Measurements from ENCODE around the gene DTWD2.
"Not testable (repeated sequence)": the region's sequence is repeated elsewhere in the genome, so short reads cannot be mapped to it uniquely, and the experiment has no call there.

DTWD2 gene

GRCh38 chr5:118891252-118891651 lies 97.1 kb downstream of the DTWD2 start:
- POLR2A ChIA-PET: no interaction called here
- no peak for TF ChIP-seq FOXK2 (IDR thresholded peaks at IDR 0.05)
- no peak for TF ChIP-seq HDGF (IDR thresholded peaks at IDR 0.05; ENCODE audit: borderline replicate concordance)
- no peak for TF ChIP-seq LEF1 (IDR thresholded peaks at IDR 0.05; ENCODE audit: borderline replicate concordance)
- no peak for TF ChIP-seq NFRKB (IDR thresholded peaks at IDR 0.05)
- TF ChIP-seq TARDBP (IDR thresholded peaks at IDR 0.05): no peak
- no peak for TF ChIP-seq FOXM1 (IDR thresholded peaks at IDR 0.05; ENCODE audit: borderline replicate concordance)
- TF ChIP-seq FOXA1 (IDR thresholded peaks at IDR 0.05): no peak
- no peak for TF ChIP-seq SP1 (IDR thresholded peaks at IDR 0.05)
- TF ChIP-seq ELF4 (IDR thresholded peaks at IDR 0.05): no peak
- TF ChIP-seq ZNF384 (IDR thresholded peaks at IDR 0.05): no peak
- no peak for TF ChIP-seq L3MBTL2 (conservative IDR thresholded peaks at IDR 0.05)
- TF ChIP-seq PKNOX1 (IDR thresholded peaks at IDR 0.05): no peak
- TF ChIP-seq CTBP1 (IDR thresholded peaks at IDR 0.05; ENCODE audit: borderline replicate concordance): no peak
- no peak for TF ChIP-seq BHLHE40 (IDR thresholded peaks at IDR 0.05; ENCODE audit: borderline replicate concordance)
- no peak for TF ChIP-seq ARNT (IDR thresholded peaks at IDR 0.05)
- CTCF ChIA-PET: no interaction called here
- no peak for DNase-seq (ENCODE audit: extremely low spot score)

- POLR2A ChIA-PET: no interaction called here
Measured at GRCh38 chr5:118889165-118889564, 99.2 kb downstream of the DTWD2 start.

GRCh38 chr5:118888556-118888955 lies 99.8 kb downstream of the DTWD2 start:
- CTCF ChIA-PET: no interaction called here
- TF ChIP-seq BHLHE40 (IDR thresholded peaks at IDR 0.05; ENCODE audit: borderline replicate concordance) (no peak), L3MBTL2 (conservative IDR thresholded peaks at IDR 0.05) (no peak), ZNF384 (IDR thresholded peaks at IDR 0.05) (no peak), NFRKB (IDR thresholded peaks at IDR 0.05) (no peak), ELF4 (IDR thresholded peaks at IDR 0.05) (no peak), FOXK2 (IDR thresholded peaks at IDR 0.05) (no peak), CTBP1 (IDR thresholded peaks at IDR 0.05; ENCODE audit: borderline replicate concordance) (no peak), PKNOX1 (IDR thresholded peaks at IDR 0.05) (no peak), HDGF (IDR thresholded peaks at IDR 0.05; ENCODE audit: borderline replicate concordance) (no peak), FOXM1 (IDR thresholded peaks at IDR 0.05; ENCODE audit: borderline replicate concordance) (no peak), FOXA1 (IDR thresholded peaks at IDR 0.05) (no peak), SP1 (IDR thresholded peaks at IDR 0.05) (no peak), ARNT (IDR thresholded peaks at IDR 0.05) (no peak), LEF1 (IDR thresholded peaks at IDR 0.05; ENCODE audit: borderline replicate concordance) (no peak), TARDBP (IDR thresholded peaks at IDR 0.05) (no peak), SUZ12 (IDR thresholded peaks at IDR 0.05) (no peak)
- DNase-seq (ENCODE audit: extremely low spot score): no peak
- POLR2A ChIA-PET: no interaction called here

More at GRCh38 chr5:118889165-118889564, 99.2 kb downstream of the DTWD2 start:
- CTCF ChIA-PET: no interaction called here
- TF ChIP-seq SUZ12 (IDR thresholded peaks at IDR 0.05) (no peak), PKNOX1 (IDR thresholded peaks at IDR 0.05) (peak; percentile 64), LEF1 (IDR thresholded peaks at IDR 0.05; ENCODE audit: borderline replicate concordance) (no peak), L3MBTL2 (conservative IDR thresholded peaks at IDR 0.05) (no peak)
- no peak for DNase-seq (ENCODE audit: extremely low spot score)

- TF ChIP-seq FOXM1 (IDR thresholded peaks at IDR 0.05; ENCODE audit: borderline replicate concordance) (no peak), CTBP1 (IDR thresholded peaks at IDR 0.05; ENCODE audit: borderline replicate concordance) (no peak), ZNF384 (IDR thresholded peaks at IDR 0.05) (no peak), ARNT (IDR thresholded peaks at IDR 0.05) (no peak), FOXK2 (IDR thresholded peaks at IDR 0.05) (no peak), NFRKB (IDR thresholded peaks at IDR 0.05) (no peak), TARDBP (IDR thresholded peaks at IDR 0.05) (no peak), HDGF (IDR thresholded peaks at IDR 0.05; ENCODE audit: borderline replicate concordance) (no peak), LEF1 (IDR thresholded peaks at IDR 0.05; ENCODE audit: borderline replicate concordance) (no peak), L3MBTL2 (conservative IDR thresholded peaks at IDR 0.05) (no peak), SUZ12 (IDR thresholded peaks at IDR 0.05) (no peak), BHLHE40 (IDR thresholded peaks at IDR 0.05; ENCODE audit: borderline replicate concordance) (no peak), PKNOX1 (IDR thresholded peaks at IDR 0.05) (no peak), SP1 (IDR thresholded peaks at IDR 0.05) (no peak), FOXA1 (IDR thresholded peaks at IDR 0.05) (no peak)
- ChIA-PET POLR2A (no interaction called here), CTCF (no interaction called here)
- DNase-seq (ENCODE audit: extremely low spot score): no peak
Measured at GRCh38 chr5:118883362-118883761, 105.0 kb downstream of the DTWD2 start.

- TF ChIP-seq BHLHE40 (IDR thresholded peaks at IDR 0.05; ENCODE audit: borderline replicate concordance): no peak
- TF ChIP-seq ZNF384 (IDR thresholded peaks at IDR 0.05): no peak
- TF ChIP-seq FOXA1 (IDR thresholded peaks at IDR 0.05): no peak
- no peak for TF ChIP-seq SUZ12 (IDR thresholded peaks at IDR 0.05)
- no peak for TF ChIP-seq L3MBTL2 (conservative IDR thresholded peaks at IDR 0.05)
- no peak for TF ChIP-seq PKNOX1 (IDR thresholded peaks at IDR 0.05)
- no peak for TF ChIP-seq ARNT (IDR thresholded peaks at IDR 0.05)
- TF ChIP-seq NFRKB (IDR thresholded peaks at IDR 0.05): no peak
- no peak for TF ChIP-seq FOXK2 (IDR thresholded peaks at IDR 0.05)
- no peak for TF ChIP-seq CTBP1 (IDR thresholded peaks at IDR 0.05; ENCODE audit: borderline replicate concordance)
- TF ChIP-seq HDGF (IDR thresholded peaks at IDR 0.05; ENCODE audit: borderline replicate concordance): no peak
- TF ChIP-seq TARDBP (IDR thresholded peaks at IDR 0.05): no peak
- no peak for TF ChIP-seq FOXM1 (IDR thresholded peaks at IDR 0.05; ENCODE audit: borderline replicate concordance)
- no peak for TF ChIP-seq SP1 (IDR thresholded peaks at IDR 0.05)
- DNase-seq (ENCODE audit: extremely low spot score): no peak
- POLR2A ChIA-PET: no interaction called here
- CTCF ChIA-PET: no interaction called here
Measured at GRCh38 chr5:118882666-118883065, 105.7 kb downstream of the DTWD2 start.

- CTCF ChIA-PET; DNase-seq (ENCODE audit: extremely low spot score); POLR2A ChIA-PET: not testable (repeated sequence)
Measured at GRCh38 chr5:118876852-118877251, 111.5 kb downstream of the DTWD2 start.

Measured in HEK293T (cell line).